ENCODE results near the gene ADGRF1.

ADGRF1 gene

DNA sequence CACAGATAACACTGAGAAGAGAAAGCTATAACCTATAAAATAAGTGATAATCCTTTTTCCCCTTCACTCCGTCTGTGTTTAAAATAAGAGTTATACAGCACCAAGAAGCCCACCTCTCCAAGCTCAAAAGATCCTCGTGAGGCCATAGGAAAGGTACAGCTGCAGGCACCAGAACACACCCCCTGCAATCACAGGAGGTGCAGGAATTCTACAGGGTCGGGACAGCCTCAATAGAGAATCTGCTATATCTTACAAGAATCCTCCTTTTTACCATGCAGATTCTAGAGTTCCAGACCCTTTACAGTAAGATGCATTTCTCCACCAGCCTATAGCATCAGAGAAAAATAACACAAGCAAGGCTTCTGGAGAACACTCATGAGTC is 5.0 kb upstream of the ADGRF1 start:
- no peak for DNase-seq
- H3K27ac ChIP-seq = peak overlapping the region; percentile 22
- no peaks in the 10 kb centered on the region for H3K27me3 ChIP-seq (replicated peaks)
- TF ChIP-seq, protein P1, sequence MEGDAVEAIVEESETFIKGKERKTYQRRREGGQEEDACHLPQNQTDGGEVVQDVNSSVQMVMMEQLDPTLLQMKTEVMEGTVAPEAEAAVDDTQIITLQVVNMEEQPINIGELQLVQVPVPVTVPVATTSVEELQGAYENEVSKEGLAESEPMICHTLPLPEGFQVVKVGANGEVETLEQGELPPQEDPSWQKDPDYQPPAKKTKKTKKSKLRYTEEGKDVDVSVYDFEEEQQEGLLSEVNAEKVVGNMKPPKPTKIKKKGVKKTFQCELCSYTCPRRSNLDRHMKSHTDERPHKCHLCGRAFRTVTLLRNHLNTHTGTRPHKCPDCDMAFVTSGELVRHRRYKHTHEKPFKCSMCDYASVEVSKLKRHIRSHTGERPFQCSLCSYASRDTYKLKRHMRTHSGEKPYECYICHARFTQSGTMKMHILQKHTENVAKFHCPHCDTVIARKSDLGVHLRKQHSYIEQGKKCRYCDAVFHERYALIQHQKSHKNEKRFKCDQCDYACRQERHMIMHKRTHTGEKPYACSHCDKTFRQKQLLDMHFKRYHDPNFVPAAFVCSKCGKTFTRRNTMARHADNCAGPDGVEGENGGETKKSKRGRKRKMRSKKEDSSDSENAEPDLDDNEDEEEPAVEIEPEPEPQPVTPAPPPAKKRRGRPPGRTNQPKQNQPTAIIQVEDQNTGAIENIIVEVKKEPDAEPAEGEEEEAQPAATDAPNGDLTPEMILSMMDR (IDR thresholded peaks at IDR 0.05; ENCODE audit: low read depth, low read length, missing control alignments) = no peak
- H3K4me3 ChIP-seq (ENCODE audit: low read depth, low read length) = no peak overlapping the region
- in situ Hi-C loops (cut with HindIII; ENCODE audit: low pct_ligation_motif_present, low sequenced_read_pairs) = no loop called here
- no peaks in the 10 kb centered on the region for H3K36me3 ChIP-seq (replicated peaks)

DNA sequence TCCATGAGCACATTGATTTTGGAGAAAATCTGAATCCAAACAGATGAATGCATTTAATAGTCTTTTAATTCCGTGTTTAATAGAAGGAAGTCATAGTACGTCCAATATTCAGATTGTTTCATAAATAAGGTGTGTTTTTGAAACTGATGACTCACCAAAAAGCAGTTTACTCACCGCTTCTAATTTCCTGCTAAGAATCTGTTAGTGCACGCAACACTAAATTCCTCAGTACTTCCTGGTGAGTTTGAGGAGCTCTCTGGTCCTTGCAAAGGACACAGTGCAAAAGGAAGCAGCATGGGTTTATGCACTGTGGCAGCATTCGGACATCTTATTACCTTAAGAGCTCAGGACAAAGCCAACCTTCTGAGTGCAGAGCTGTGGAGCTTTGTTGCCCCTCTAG is 2.3 kb upstream of the ADGRF1 start:
- no peak overlapping the region for H3K27ac ChIP-seq
- H3K36me3 ChIP-seq (replicated peaks) = no peaks in the 10 kb centered on the region
- peak; percentile 45 for DNase-seq
- in situ Hi-C loops (cut with HindIII; ENCODE audit: low pct_ligation_motif_present, low sequenced_read_pairs) = no loop called here
- H3K27me3 ChIP-seq (replicated peaks) = no peaks in the 10 kb centered on the region
- TF ChIP-seq, protein P1 (IDR thresholded peaks at IDR 0.05; ENCODE audit: low read depth, low read length, missing control alignments) = no peak
- H3K4me3 ChIP-seq (ENCODE audit: low read depth, low read length) = no peak overlapping the region

DNA sequence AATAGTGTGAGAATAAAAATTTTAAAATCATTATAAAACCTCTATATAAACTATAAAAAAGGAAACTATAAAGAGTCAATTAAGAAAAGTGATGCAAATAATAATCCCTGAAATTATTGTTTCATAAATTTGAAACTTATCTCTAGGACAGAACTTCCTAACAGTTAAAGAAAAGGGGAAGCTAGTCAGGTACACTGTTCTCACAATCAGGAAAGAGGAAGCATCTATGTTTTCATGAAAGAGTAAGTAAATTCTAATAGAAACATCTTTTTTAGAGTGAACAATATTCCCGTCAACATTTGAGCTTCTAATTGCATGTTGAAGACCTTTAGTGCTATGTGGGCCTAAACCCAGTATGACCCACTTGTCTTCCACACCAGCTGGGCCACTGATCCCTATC is 1.2 kb upstream of the ADGRF1 start:
- in situ Hi-C loops (cut with HindIII; ENCODE audit: low pct_ligation_motif_present, low sequenced_read_pairs) = no loop called here

DNA sequence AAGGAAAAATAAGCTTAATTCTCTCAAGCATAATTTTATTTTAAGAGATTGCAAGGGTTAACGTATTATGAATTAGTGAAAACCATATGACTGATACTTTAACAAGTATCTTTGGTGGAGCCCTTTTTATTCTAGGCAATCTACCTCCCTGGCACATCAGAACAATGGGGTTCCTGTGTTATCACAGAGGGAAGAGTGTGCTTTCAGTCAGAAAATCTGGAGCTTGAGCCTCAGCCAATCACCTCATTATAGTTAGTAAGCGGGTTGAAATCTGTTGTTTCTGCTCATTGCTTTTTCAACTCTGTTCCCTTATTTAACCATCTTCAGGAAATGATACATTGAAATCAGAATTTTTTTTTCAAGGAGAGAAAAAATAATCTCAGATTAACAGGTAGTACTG is 391 bp downstream of the ADGRF1 start:
- no peaks in the 10 kb centered on the region for H3K27me3 ChIP-seq (replicated peaks)
- TF ChIP-seq, protein P1 (IDR thresholded peaks at IDR 0.05; ENCODE audit: low read depth, low read length, missing control alignments) = no peak
- no peak overlapping the region for H3K4me3 ChIP-seq (ENCODE audit: low read depth, low read length)
- no peak overlapping the region for H3K27ac ChIP-seq
- H3K36me3 ChIP-seq (replicated peaks) = no peaks in the 10 kb centered on the region
- no peak for DNase-seq
- in situ Hi-C loops (cut with HindIII; ENCODE audit: low pct_ligation_motif_present, low sequenced_read_pairs) = no loop called here

More for the DNA sequence above, 1.2 kb upstream of the ADGRF1 start:
- H3K27ac ChIP-seq = no peak overlapping the region
- H3K4me3 ChIP-seq (ENCODE audit: low read depth, low read length) = no peak overlapping the region
- TF ChIP-seq, protein P1 (IDR thresholded peaks at IDR 0.05; ENCODE audit: low read depth, low read length, missing control alignments) = no peak
- no peaks in the 10 kb centered on the region for H3K36me3 ChIP-seq (replicated peaks)
- H3K27me3 ChIP-seq (replicated peaks) = no peaks in the 10 kb centered on the region
- no peak for DNase-seq

DNA sequence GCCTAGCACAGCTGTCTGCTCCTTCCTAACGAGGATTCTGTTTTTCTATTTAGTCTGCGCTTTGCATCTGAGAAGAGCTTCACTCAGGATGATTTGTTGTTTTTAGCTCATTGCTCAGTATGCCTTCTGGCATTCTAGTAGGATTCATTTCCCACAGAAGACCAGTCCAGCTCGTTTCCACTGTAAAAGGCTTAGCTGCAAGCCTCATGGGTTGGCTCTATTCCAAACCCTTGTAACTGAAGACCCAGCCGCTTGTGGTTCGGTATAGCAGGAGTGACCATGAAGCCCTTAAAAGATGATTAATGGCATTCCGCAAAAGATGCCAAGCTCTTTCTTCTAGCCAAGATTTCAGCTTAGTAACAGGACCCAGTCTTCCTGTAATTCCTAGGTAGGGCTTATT is 7.2 kb downstream of the ADGRF1 start:
- in situ Hi-C loops (cut with HindIII; ENCODE audit: low pct_ligation_motif_present, low sequenced_read_pairs) = no loop called here
- DNase-seq = peak; percentile 98
- H3K4me3 ChIP-seq (ENCODE audit: low read depth, low read length) = no peak overlapping the region

DNA sequence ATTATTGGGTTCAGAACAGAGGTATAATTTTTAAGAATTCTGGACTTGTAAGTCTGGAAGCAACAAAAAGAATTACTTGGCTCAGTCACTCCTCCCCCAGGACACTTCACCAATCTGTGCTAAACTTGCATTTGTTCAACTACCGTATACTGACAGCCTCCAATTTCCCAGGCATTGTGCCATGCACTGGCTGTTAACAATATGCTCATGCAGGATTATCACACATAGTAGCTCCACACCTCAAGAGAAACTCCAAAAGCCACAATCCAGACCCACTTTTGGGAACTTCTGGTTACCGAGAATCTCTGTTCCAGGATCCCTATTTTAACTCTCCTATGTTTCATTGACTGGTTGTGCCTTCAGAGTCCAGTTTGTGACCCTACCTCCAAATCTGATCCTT is 7.7 kb downstream of the ADGRF1 start:
- TF ChIP-seq, protein P1 (IDR thresholded peaks at IDR 0.05; ENCODE audit: low read depth, low read length, missing control alignments) = no peak
- in situ Hi-C loops (cut with HindIII; ENCODE audit: low pct_ligation_motif_present, low sequenced_read_pairs) = no loop called here
- peak overlapping the region; percentile 31 for H3K27ac ChIP-seq
- DNase-seq = peak; percentile 5
- H3K27me3 ChIP-seq (replicated peaks) = no peaks in the 10 kb centered on the region
- no peak overlapping the region for H3K4me3 ChIP-seq (ENCODE audit: low read depth, low read length)
- no peaks in the 10 kb centered on the region for H3K36me3 ChIP-seq (replicated peaks)

More for the DNA sequence above, 7.2 kb downstream of the ADGRF1 start:
- H3K36me3 ChIP-seq (replicated peaks) = no peaks in the 10 kb centered on the region
- H3K27ac ChIP-seq = peak overlapping the region; percentile 31
- TF ChIP-seq, protein P1 (IDR thresholded peaks at IDR 0.05; ENCODE audit: low read depth, low read length, missing control alignments) = no peak
- no peaks in the 10 kb centered on the region for H3K27me3 ChIP-seq (replicated peaks)
